Stomach (tissue), 4 donors: ENCODE data around the gene DAGLB.

Experiments used
- POLR2AphosphoS5 ChIP-seq, 3 donors: sonication (generic); formaldehyde crosslinking; IDR thresholded peaks; one replicate each; pipeline ENCODE4 v1.6.1; 2016; ENCODE audit warnings: antibody characterized with exemption in 3 of 3
- TF ChIP-seq, protein P1 (sequence below), 7 experiments: fragments of 450-650 bp in 4 of 7; fragments of 200-600 bp in 3 of 7; sonication (generic) in 3 of 7; IDR thresholded peaks; one replicate each; pipeline ENCODE4 v1.5.1; 2016 to 2019; ENCODE audit warnings: antibody characterized with exemption in 7 of 7, control low read depth in 2 of 7, mild to moderate bottlenecking in 1 of 7

DNA sequence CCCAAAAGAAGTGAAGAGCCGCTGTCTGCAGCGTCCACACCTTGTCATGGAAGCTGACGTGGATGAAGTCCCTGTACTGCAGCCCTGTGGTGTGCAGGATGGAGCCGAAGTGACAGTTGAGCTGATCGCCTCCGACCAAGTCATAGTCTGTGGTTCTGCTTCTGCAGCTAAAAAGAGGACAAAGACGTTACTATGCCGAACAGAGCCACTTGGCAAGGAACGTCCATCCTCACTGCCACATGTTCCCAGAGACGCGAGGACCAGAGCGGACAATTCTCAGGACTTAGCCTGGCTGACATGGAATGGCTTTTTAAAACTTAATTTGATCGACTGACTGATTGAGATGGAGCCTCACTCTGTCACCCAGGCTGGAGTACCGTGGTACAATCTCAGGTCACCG, 21.8 kb downstream of the DAGLB start:
- no peak for TF ChIP-seq POLR2AphosphoS5 (IDR thresholded peaks at IDR 0.05)
- TF ChIP-seq, protein P1, sequence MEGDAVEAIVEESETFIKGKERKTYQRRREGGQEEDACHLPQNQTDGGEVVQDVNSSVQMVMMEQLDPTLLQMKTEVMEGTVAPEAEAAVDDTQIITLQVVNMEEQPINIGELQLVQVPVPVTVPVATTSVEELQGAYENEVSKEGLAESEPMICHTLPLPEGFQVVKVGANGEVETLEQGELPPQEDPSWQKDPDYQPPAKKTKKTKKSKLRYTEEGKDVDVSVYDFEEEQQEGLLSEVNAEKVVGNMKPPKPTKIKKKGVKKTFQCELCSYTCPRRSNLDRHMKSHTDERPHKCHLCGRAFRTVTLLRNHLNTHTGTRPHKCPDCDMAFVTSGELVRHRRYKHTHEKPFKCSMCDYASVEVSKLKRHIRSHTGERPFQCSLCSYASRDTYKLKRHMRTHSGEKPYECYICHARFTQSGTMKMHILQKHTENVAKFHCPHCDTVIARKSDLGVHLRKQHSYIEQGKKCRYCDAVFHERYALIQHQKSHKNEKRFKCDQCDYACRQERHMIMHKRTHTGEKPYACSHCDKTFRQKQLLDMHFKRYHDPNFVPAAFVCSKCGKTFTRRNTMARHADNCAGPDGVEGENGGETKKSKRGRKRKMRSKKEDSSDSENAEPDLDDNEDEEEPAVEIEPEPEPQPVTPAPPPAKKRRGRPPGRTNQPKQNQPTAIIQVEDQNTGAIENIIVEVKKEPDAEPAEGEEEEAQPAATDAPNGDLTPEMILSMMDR (IDR thresholded peaks at IDR 0.05): no peak
